Measurements from ENCODE around the gene SLC3A2. TPM values are rescaled to one million over a fixed set of nuclear protein-coding genes. Genes with fewer than 3 reads are reported as not detected.

Gene SLC3A2
- total and polyA plus RNA-seq, 10 donors = 48.7 to 138 (median 111) TPM

DNA sequence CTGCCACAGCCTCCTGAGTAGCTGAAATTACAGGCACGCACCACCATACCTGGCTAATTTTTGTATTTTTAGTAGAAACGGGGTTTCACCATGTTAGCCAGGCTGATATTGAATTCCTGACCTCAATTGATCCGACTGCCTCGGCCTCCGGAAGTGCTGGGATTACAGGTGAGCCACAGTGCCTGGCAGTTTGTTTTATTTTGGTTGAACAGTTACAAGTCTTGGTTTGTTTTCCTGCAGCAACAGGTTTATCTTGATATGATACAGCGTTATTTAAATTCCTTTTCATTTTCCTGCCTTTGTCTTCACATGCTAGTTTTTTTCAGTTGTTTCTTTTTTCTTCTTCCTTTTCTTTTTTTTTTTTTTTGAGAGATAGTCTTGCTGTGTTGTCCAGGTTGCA is 4.0 kb upstream of the SLC3A2 start:
- no peak for DNase-seq
- no peak for TF ChIP-seq POLR2AphosphoS5 (IDR thresholded peaks at IDR 0.05)
- WGBS, 5 donors = 89 to 98% (median 93%) methylated on average over 6 of the region's 6 CpGs

DNA sequence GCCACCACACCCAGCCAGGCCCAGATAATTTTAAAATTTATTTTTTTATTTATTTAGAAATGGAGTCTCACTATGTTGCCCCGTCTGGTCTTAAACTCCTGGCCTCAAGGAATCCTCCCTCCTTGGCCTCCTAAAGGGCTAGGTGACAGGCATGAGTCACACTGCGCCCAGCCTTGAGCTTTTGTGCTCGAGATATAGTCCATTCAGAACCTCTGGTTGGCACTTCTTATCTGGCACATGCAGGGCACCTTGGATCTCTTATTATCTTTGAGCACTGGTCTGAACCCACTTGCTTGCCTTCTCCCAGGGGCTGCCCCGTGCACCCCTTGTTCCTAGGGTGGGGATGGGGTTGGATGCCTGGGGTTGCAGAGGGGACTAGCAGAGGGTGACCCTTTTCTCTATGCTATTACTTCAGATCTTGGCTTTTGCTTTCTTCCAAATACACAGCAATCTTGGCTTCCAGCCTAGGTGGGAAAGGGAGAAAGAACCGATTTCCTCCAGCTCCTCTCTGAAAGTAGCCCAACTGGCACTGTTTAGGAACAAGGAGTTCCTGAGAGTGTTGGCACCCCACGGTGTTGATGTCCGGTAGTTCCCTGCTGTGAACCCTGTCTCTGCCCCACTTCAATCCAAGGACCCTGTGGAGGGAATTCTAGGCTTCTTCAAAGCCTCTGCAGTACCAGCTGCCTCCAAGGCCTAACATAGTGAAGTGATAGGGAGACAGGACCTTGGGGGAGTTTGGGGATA is 1.3 kb upstream of the SLC3A2 start:
- no peak for DNase-seq
- 71 to 86% (median 78%) methylated on average over 7 of the region's 7 CpGs for WGBS, 5 donors
- TF ChIP-seq POLR2AphosphoS5 (IDR thresholded peaks at IDR 0.05) = no peak
- TF ChIP-seq POLR2A (IDR thresholded peaks at IDR 0.05) = no peak
- TF ChIP-seq, protein P1, sequence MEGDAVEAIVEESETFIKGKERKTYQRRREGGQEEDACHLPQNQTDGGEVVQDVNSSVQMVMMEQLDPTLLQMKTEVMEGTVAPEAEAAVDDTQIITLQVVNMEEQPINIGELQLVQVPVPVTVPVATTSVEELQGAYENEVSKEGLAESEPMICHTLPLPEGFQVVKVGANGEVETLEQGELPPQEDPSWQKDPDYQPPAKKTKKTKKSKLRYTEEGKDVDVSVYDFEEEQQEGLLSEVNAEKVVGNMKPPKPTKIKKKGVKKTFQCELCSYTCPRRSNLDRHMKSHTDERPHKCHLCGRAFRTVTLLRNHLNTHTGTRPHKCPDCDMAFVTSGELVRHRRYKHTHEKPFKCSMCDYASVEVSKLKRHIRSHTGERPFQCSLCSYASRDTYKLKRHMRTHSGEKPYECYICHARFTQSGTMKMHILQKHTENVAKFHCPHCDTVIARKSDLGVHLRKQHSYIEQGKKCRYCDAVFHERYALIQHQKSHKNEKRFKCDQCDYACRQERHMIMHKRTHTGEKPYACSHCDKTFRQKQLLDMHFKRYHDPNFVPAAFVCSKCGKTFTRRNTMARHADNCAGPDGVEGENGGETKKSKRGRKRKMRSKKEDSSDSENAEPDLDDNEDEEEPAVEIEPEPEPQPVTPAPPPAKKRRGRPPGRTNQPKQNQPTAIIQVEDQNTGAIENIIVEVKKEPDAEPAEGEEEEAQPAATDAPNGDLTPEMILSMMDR (IDR thresholded peaks at IDR 0.05 in 8 of 11, conservative IDR thresholded peaks at IDR 0.05 in 3 of 11) = no peak
- H3K27me3 ChIP-seq (replicated peaks in 1 of 7) = no peaks in the 10 kb centered on the region
- H3K27ac ChIP-seq = peak overlapping the region; percentile 96 to 100 (median 98)
- intact Hi-C loops (cut with DNase I; ENCODE audit: low total_unique reads) = no loop called here
- peaks cover 0 to 22% (median 20%) of the 10 kb centered on the region in 6 donors for H3K36me3 ChIP-seq
- no peaks in the 10 kb centered on the region for H3K9me3 ChIP-seq
- peaks cover 22 to 46% (median 44%) of the 10 kb centered on the region in 6 donors for H3K4me1 ChIP-seq
- H3K4me3 ChIP-seq = peak overlapping the region in 3 of 8 donors; percentile 83 to 100 (median 86)

More for the DNA sequence above, 4.0 kb upstream of the SLC3A2 start:
- no peaks in the 10 kb centered on the region for H3K27me3 ChIP-seq (replicated peaks in 1 of 7)
- peaks cover 7 to 19% (median 17%) of the 10 kb centered on the region in 6 donors for H3K4me1 ChIP-seq
- H3K36me3 ChIP-seq = no peaks in the 10 kb centered on the region
- intact Hi-C loops (cut with DNase I; ENCODE audit: low total_unique reads) = no loop called here
- no peaks in the 10 kb centered on the region for H3K9me3 ChIP-seq
- H3K4me3 ChIP-seq = no peak overlapping the region
- no peak overlapping the region for H3K27ac ChIP-seq

DNA sequence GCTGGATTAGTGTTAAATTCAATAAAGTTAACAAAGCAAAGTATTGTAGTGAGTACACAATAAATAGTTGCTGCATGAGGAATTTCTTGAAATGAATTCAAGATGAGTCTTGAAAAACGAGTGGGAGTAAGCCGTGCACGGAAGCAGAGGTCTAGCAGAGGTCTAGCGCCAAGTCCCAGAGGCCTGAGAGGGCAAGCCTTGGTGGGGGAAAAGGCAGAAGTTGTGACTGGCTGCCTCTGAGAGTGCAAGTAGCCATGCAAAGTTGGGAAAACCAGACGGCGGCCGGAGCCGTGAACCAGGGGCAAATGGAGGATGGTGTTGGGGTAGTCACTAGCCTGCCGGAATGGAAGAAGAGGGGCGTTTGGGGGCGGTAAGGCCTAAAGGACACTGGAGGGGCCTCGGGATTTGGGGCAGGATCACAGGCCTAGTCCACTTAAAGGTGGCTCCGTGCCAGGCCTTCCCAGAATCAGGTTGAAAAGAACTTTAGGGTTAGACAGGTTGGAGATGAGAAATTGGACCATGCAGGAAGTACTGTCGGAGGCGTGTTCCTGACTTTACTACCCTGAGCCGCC is 379 bp upstream of the SLC3A2 start:
- 0 to 1% (median 0%) methylated on average over 15 to 16 of the region's 16 CpGs for WGBS, 5 donors
- intact Hi-C loops (cut with DNase I; ENCODE audit: low total_unique reads) = no loop called here
- peak overlapping the region; percentile 96 to 100 (median 98) for H3K27ac ChIP-seq
- peaks cover 22 to 55% (median 50%) of the 10 kb centered on the region in 6 donors for H3K4me1 ChIP-seq
- H3K9me3 ChIP-seq = no peaks in the 10 kb centered on the region
- H3K36me3 ChIP-seq = peaks cover 2 to 31% (median 29%) of the 10 kb centered on the region in 6 donors
- peak; percentile 87 for DNase-seq
- TF ChIP-seq, protein P1 (IDR thresholded peaks at IDR 0.05 in 8 of 11, conservative IDR thresholded peaks at IDR 0.05 in 3 of 11) = no peak
- TF ChIP-seq POLR2A (IDR thresholded peaks at IDR 0.05) = no peak
- TF ChIP-seq POLR2AphosphoS5 (IDR thresholded peaks at IDR 0.05) = no peak
- peak overlapping the region; percentile 80 to 100 (median 90) for H3K4me3 ChIP-seq
- no peaks in the 10 kb centered on the region for H3K27me3 ChIP-seq (replicated peaks in 1 of 7)

DNA sequence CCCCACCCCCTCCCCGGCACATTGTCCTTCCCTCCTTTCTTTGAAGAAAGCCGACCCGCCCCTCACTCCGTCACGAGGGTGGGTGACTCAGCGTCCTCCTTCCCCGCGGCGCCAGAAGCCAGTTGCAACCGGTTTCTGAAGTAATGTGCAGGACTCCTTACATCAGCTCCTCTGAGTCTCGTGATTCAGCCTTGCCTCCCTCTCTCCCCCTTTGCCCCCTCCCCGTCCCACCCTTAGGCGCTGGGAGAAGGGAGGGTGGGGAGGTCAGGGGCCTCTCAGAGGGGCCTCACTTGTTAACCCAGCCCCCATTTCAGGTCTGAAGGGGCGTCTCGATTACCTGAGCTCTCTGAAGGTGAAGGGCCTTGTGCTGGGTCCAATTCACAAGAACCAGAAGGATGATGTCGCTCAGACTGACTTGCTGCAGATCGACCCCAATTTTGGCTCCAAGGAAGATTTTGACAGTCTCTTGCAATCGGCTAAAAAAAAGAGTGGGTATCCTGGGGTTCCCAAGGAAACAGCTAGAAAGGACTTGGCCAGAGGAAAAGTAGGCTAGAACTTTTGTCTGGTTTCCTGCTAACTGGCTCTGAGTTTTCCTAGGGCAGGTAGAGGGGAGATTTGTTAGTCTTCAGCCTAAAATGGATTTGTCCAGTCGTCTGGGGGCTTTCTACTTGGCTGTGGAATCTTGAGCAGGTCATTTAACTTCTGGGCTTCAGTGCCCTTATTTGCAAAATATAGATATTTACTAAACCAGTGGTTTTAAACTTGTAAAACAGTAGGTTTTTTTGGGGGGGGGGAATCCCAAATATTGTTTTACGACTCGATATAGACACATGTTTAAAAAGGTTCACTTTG is 1.1 kb downstream of the SLC3A2 start:
- intact Hi-C loops (cut with DNase I; ENCODE audit: low total_unique reads) = no loop called here
- Histone ChIP-seq H3K36me3 (peaks cover 8 to 46% (median 44%) of the 10 kb centered on the region in 6 donors), H3K27me3 (replicated peaks in 1 of 7) (no peaks in the 10 kb centered on the region), H3K4me3 (peak overlapping the region; percentile 80 to 100 (median 90)), H3K9me3 (no peaks in the 10 kb centered on the region), H3K4me1 (peaks cover 22 to 67% (median 53%) of the 10 kb centered on the region in 6 donors), H3K27ac (peak overlapping the region; percentile 96 to 100 (median 98))
- WGBS, 5 donors = 6 to 7% (median 6%) methylated on average over 20 to 21 of the region's 21 CpGs
- TF ChIP-seq POLR2AphosphoS5 (IDR thresholded peaks at IDR 0.05) (peak in 1 of 3 donors; percentile 70), POLR2A (IDR thresholded peaks at IDR 0.05) (no peak)
- TF ChIP-seq, protein P1 (IDR thresholded peaks at IDR 0.05 in 8 of 11, conservative IDR thresholded peaks at IDR 0.05 in 3 of 11) = peak in 4 of 11 experiments; percentile 15 to 49 (median 39)
- DNase-seq = peak; percentile 96

All from spleen (tissue), 11 donors.